ENCODE measurements around the gene IGSF1. TPM values are rescaled to one million over a fixed set of nuclear protein-coding genes. Genes with fewer than 3 reads are reported as not detected.

Gene IGSF1
- total and polyA plus RNA-seq, 12 donors = 0.19 to 21.4 (median 4.2) TPM

GRCh38 chrX:131273011-131273410 lies 16.1 kb downstream of the IGSF1 start:
- 91 to 92% methylated on average over 5 of the region's 5 CpGs for WGBS, 2 donors
- no peak overlapping the region for H3K27ac ChIP-seq
- intact Hi-C loops (cut with DNase I) = no loop called here

GRCh38 chrX:131271826-131272225 lies 17.3 kb downstream of the IGSF1 start:
- Histone ChIP-seq H3K4me3 (no peak overlapping the region), H3K27ac (no peak overlapping the region), H3K27me3 (peaks cover 0 to 31% (median 0%) of the 10 kb centered on the region in 7 donors), H3K36me3 (no peaks in the 10 kb centered on the region), H3K9me3 (no peaks in the 10 kb centered on the region), H3K4me1 (no peaks in the 10 kb centered on the region)
- intact Hi-C loops (cut with DNase I) = no loop called here
- ATAC-seq (no peak), DNase-seq (no peak)
- TF ChIP-seq CTCF (IDR thresholded peaks at IDR 0.05) = no peak
- WGBS, 2 donors = 27 to 30% methylated on average over 3 of the region's 3 CpGs

More at GRCh38 chrX:131273011-131273410, 16.1 kb downstream of the IGSF1 start:
- peaks cover 0 to 36% (median 0%) of the 10 kb centered on the region in 7 donors for H3K27me3 ChIP-seq
- DNase-seq (no peak), ATAC-seq (no peak)
- no peak for TF ChIP-seq CTCF (IDR thresholded peaks at IDR 0.05)
- H3K4me3 ChIP-seq = no peak overlapping the region
- H3K4me1 ChIP-seq = no peaks in the 10 kb centered on the region
- no peaks in the 10 kb centered on the region for H3K36me3 ChIP-seq
- H3K9me3 ChIP-seq = no peaks in the 10 kb centered on the region

- H3K27me3 ChIP-seq = peaks cover 0 to 32% (median 0%) of the 10 kb centered on the region in 7 donors
- no peak overlapping the region for H3K27ac ChIP-seq
- intact Hi-C loops (cut with DNase I) = no loop called here
- no peaks in the 10 kb centered on the region for H3K9me3 ChIP-seq
- 24 to 36% methylated on average over 3 of the region's 3 CpGs for WGBS, 2 donors
- no peak for TF ChIP-seq CTCF (IDR thresholded peaks at IDR 0.05)
- H3K36me3 ChIP-seq = no peaks in the 10 kb centered on the region
- no peak overlapping the region for H3K4me3 ChIP-seq
- no peak for DNase-seq
- no peak for ATAC-seq
- H3K4me1 ChIP-seq = no peaks in the 10 kb centered on the region
These were observed 17.8 kb downstream of the IGSF1 start for GRCh38 chrX:131271274-131271673.

GRCh38 chrX:131270080-131270479 lies 19.0 kb downstream of the IGSF1 start:
- DNase-seq (no peak), ATAC-seq (no peak)
- H3K4me1 ChIP-seq = no peaks in the 10 kb centered on the region
- intact Hi-C loops (cut with DNase I) = no loop called here
- H3K36me3 ChIP-seq = no peaks in the 10 kb centered on the region
- no peak overlapping the region for H3K4me3 ChIP-seq
- TF ChIP-seq CTCF (IDR thresholded peaks at IDR 0.05) = no peak
- no peaks in the 10 kb centered on the region for H3K9me3 ChIP-seq
- H3K27me3 ChIP-seq = peaks cover 0 to 35% (median 0%) of the 10 kb centered on the region in 7 donors
- no peak overlapping the region for H3K27ac ChIP-seq
- 38 to 43% methylated on average over 1 of the region's 1 CpG for WGBS, 2 donors

All from heart right ventricle (tissue), 16 donors.